Measurements from ENCODE around the gene TWIST2.

TWIST2 gene

GRCh38 chr2:238939521-238940403 lies 91.9 kb downstream of the TWIST2 start:
- DNase-seq (ENCODE audit: low read depth), result no peak

GRCh38 chr2:238940806-238941205 lies 92.9 kb downstream of the TWIST2 start:
- no peak for DNase-seq (ENCODE audit: low read depth)

GRCh38 chr2:238941262-238941792 lies 93.4 kb downstream of the TWIST2 start:
- DNase-seq (ENCODE audit: low read depth), result no peak

DNA sequence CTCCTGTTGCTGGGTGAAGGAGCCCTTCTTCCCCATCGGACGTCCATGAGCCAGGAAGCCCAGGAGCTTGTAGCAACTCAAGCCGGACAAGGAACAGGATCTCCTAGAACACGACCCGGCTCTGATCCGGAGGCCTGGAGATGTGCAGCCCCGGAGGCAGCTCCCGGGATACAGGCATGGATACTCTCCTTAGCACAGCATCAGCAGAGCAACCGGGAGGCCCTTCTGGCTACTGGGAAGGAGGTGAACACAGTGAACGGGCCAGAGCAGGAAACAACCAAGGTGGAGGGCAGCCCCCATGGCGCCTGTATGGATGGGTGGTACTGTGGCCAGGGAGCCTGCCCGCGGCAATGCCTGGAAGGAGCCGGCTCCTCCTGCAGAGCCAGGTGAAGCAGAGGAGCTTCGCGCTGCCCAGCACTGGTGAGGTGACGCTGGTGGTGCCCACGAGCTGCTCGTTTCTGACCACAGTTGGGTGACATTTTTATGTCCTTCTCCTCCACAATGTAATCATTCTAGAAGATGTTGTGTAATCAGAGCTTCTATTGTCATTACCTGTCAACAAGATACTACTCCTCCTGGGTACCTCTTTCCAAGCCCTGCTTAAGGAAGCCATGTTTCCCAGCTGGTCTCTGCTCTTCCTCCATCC lies 94.3 kb downstream of the TWIST2 start:
- no peak for DNase-seq (ENCODE audit: low read depth)

GRCh38 chr2:238942726-238943300 lies 94.9 kb downstream of the TWIST2 start:
- DNase-seq (ENCODE audit: low read depth), result no peak

- no peak for DNase-seq (ENCODE audit: low read depth)
Observed at GRCh38 chr2:238943338-238944067, 95.6 kb downstream of the TWIST2 start.

GRCh38 chr2:238945433-238946150 lies 97.7 kb downstream of the TWIST2 start:
- no peak for DNase-seq (ENCODE audit: low read depth)

GRCh38 chr2:238946318-238947242 lies 98.7 kb downstream of the TWIST2 start:
- no peak for DNase-seq (ENCODE audit: low read depth)

DNA sequence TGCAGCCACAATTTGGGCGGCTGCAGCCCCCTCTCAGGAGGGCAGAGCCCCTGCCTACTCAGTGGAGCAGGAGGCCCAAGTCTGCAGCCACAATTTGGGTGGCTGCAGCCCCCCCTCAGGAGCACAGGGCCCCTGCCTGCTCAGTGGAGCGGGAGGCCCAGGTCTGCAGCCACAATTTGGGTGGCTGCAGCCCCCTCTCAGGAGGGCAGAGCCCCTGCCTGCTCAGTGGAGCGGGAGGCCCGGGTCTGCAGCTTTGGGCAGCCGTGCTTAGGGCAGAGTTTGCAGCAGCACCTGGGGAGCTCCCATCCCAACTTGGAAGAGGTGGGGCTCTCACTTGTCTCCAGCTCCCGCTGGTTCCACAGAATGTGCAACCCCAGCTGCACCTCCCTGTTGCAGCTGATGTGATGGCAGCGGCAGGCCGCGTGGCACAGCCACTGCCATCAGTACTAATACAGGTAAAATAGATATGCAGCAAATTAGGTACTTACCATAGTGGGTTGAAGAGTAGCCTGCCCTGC lies 99.4 kb downstream of the TWIST2 start:
- DNase-seq (ENCODE audit: low read depth), result no peak

GRCh38 chr2:238947920-238948710 lies 100.2 kb downstream of the TWIST2 start:
- DNase-seq (ENCODE audit: low read depth), result no peak

GRCh38 chr2:238948765-238949641 lies 101.1 kb downstream of the TWIST2 start:
- no peak for DNase-seq (ENCODE audit: low read depth)

DNA sequence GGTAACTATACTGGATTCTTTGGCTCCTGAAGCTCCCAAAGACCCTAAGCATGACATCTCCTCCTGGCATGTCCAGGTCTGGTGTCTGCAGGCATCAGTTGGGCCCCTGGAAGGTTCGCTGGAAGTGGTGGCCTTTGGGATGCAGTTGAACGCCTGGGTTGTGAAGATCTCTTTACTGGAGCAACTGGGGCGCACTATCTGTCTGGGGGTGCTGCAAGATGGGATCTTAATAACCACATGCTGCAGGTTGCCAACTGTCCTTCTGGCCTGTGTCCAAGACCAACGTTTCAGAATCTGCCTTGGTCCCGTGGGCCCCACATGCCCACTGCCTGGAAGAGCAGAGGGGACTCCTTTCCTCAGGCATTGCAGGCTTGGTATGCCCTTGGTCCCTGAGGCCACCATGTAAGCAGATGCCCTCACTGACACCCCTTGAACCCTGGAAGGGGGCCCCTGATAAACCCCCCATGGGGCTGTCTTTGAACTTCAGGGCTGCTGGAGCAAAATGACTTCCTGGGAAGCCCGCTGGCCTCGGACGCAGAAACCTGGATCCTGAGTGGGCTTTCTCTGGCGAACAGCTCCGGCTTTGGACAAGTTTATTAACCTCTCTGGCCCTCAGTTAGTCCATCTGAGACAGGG lies 101.9 kb downstream of the TWIST2 start:
- DNase-seq (ENCODE audit: low read depth), result no peak

DNA sequence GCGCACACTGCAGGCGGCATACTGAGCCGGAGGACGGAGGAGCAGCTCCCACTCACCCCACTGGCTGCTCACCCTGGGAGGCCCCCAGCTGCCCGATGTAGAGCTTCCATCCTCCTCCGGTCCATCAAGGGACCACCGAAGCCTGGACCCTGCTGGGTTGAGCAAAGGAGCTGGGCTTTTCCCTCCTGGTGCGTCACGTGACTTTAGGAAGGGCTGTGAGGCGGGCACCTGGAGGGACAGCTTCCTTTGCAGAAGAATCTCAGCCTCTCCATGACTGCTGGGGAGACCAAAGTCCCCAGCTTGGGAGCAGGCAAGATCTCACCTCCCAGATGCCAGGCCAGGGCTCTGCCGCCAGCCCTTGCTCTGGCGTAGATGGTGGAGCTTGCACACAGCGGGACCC lies 102.7 kb downstream of the TWIST2 start:
- DNase-seq (ENCODE audit: low read depth), result no peak

DNA sequence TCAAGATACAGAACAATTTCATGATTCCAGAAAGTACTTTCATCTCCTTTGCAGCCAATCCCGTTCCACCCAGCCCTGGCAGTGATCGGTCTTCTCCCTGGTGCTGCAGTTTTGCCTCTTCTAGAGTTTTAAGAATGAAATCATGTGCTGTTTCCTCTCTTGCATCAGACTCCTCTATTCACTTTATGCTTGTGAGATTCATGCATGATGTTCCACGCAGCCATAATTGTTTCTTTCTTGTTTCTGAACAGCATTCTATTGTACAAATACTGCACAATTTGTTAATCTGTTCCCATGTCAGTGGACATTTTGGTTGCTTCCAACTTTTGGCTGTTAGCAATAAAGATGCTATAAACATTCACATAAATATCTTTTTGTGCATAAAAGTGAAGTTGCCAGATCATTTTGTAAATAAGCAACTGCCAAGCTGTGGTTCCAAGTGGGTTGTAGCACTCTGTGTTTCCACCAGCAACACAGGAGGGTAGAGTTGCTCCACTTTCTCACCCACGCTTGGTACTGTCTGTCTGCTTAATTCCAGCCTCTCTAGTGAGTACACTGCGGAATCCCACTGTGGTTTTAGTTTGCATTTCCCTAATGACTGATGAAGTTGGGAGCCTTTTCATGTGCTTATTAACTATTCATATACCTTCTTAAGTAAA lies 104.5 kb downstream of the TWIST2 start:
- no peak for DNase-seq (ENCODE audit: low read depth)

- DNase-seq (ENCODE audit: low read depth), result no peak
Observed at GRCh38 chr2:238954841-238955591, 107.1 kb downstream of the TWIST2 start.
